PC-3 (cell line): Measurements from ENCODE around the gene FBXL4.

ENCODE experiments used
- EZH2 ChIP-seq: fragments of 300-600 bp; sonication (generic); IDR thresholded peaks from one replicate; pipeline ENCODE4 v1.6.1; 2017; ENCODE audit warnings: antibody characterized with exemption, mild to moderate bottlenecking, low read length; ENCODE audit not compliant: unreplicated experiment
- EZH2phosphoT487 ChIP-seq: fragments of 300-600 bp; sonication (generic); IDR thresholded peaks from 2 replicates; pipeline ENCODE4 v1.6.1; 2018; ENCODE audit warnings: mild to moderate bottlenecking, antibody characterized with exemption, low read length, borderline replicate concordance
- TF ChIP-seq, protein P1 (sequence below): fragments of 300-600 bp; sonication (generic); conservative IDR thresholded peaks from 2 replicates; pipeline ENCODE4 v1.5.1; 2017; ENCODE audit warnings: antibody characterized with exemption, low read depth, mild to moderate bottlenecking, low read length

DNA sequence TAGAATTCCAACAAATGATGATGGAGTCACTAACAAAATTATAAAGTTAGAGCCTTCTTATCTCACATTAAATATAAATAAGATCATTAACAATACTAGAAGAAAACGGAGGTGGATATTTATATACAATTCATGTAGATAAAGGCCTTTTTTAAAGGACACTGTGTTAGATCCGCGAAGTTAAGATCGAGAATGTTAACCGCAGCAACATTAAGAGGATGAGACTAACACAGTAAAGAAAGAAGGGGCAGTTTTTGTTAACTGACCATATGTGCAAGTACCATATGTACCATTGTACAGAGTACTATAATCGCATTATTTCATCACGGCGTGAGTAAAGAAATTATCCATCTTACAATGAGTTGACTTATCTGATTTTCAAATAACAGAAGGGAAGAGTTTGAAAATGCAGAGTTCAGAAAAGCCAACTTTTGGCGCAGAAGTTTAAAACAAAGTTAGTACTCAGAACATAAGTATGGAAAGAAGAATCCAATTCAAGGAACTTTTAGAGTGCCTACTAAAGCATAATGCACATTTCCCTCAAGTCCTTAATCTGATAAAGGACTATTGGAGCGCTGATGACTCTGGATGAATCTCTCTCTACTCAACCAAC, 1.4 kb downstream of the FBXL4 start:
- TF ChIP-seq, protein P1, sequence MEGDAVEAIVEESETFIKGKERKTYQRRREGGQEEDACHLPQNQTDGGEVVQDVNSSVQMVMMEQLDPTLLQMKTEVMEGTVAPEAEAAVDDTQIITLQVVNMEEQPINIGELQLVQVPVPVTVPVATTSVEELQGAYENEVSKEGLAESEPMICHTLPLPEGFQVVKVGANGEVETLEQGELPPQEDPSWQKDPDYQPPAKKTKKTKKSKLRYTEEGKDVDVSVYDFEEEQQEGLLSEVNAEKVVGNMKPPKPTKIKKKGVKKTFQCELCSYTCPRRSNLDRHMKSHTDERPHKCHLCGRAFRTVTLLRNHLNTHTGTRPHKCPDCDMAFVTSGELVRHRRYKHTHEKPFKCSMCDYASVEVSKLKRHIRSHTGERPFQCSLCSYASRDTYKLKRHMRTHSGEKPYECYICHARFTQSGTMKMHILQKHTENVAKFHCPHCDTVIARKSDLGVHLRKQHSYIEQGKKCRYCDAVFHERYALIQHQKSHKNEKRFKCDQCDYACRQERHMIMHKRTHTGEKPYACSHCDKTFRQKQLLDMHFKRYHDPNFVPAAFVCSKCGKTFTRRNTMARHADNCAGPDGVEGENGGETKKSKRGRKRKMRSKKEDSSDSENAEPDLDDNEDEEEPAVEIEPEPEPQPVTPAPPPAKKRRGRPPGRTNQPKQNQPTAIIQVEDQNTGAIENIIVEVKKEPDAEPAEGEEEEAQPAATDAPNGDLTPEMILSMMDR: no peak
- TF ChIP-seq EZH2 (no peak), EZH2phosphoT487 (no peak)
